Mucosa of descending colon (tissue), 3 donors: Measurements from ENCODE around the gene ATXN3L. TPM values are rescaled to one million over a fixed set of nuclear protein-coding genes. Genes with fewer than 3 reads are reported as not detected.
"Not testable (repeated sequence)": the region's sequence is repeated elsewhere in the genome, so short reads cannot be mapped to it uniquely, and the experiment has no call there.

Source experiments
- ATAC-seq: fragments of 200-7000 bp; cut with Tn5 transposase; one replicate; pipeline ENCODE4 v1.9.1; 2020; ENCODE audit warnings: mild to moderate bottlenecking, moderate library complexity
- DNase-seq, 3 donors: peaks; one replicate each; pipeline ENCODE4 v3.0.0-alpha.2; 2020
- H3K36me3 ChIP-seq: fragments of 200-600 bp; one replicate; pipeline ENCODE4 v1.8.0; 2021; ENCODE audit warnings: low read depth, mild to moderate bottlenecking
- H3K4me1 ChIP-seq: fragments of 200-600 bp; one replicate; pipeline ENCODE4 v1.8.0; 2021; ENCODE audit warnings: low read depth, mild to moderate bottlenecking
- H3K4me3 ChIP-seq: fragments of 200-600 bp; one replicate; pipeline ENCODE4 v1.8.0; 2021; ENCODE audit warnings: mild to moderate bottlenecking
- H3K9me3 ChIP-seq: fragments of 200-600 bp; one replicate; pipeline ENCODE4 v1.8.0; 2021; ENCODE audit warnings: mild to moderate bottlenecking
- intact Hi-C, 2 donors: fragments of 100-400 bp; cut with DNase I in 1 of 2; cut with micrococcal nuclease in 1 of 2; formaldehyde crosslinking; loops; one replicate each; pipeline versions ENCODE4 v1.11.0 to v1.11.1; 2022; cut with DNase I, micrococcal nuclease
- total RNA-seq, 3 donors: library from RNA; stranded (reverse); fragmentation: NEBNext Ultra II Directional in 2 of 3; extraction: Animal tissue kit (Norgen Biotek cat#: 25700) in 2 of 3; gene quantifications; one replicate each; pipeline versions ENCODE4 v1.2.1 to v1.2.4, GENCODE V29; 2021 to 2023
- TF ChIP-seq, protein P1 (sequence below): fragments of 200-600 bp; IDR thresholded peaks from one replicate; pipeline ENCODE4 v1.8.0; 2022; ENCODE audit warnings: antibody characterized with exemption, mild to moderate bottlenecking
- donor health status: DM: no; HTN: no; CAD: no; lungs with moderate emphysema.
- donor health status: DM: no; HTN: no; CAD: no.
- donor health status: DM: no; HTN: yes; CAD: no.

Gene ATXN3L
- total RNA-seq, 3 donors from 2014 or later, result not detected

DNA sequence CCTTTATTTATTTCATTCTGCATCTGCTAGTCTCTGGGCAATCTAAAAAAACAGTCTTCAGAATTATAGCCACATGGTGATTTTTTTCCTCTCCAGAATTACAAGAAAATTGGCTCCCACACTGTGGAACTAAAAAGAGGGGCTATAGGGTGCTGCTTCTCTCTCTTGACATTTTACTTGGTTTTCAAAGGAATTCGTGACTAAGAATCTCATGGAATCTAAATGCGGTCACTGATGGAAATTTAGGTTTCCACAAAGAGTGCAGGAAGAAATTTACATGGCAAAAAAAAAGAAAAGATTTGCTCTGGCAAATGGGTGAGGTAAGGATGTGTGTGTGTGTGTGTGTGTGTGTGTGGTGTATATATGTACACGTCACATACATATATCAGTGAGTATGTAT lies 10.2 kb downstream of the ATXN3L start:
- intact Hi-C loops, result no loop called here
- Histone ChIP-seq H3K9me3 (no peaks in the 10 kb centered on the region), H3K4me1 (no peaks in the 10 kb centered on the region), H3K4me3 (no peak overlapping the region), H3K36me3 (no peaks in the 10 kb centered on the region)
- no peak for DNase-seq
- no peak for ATAC-seq
- TF ChIP-seq, protein P1, sequence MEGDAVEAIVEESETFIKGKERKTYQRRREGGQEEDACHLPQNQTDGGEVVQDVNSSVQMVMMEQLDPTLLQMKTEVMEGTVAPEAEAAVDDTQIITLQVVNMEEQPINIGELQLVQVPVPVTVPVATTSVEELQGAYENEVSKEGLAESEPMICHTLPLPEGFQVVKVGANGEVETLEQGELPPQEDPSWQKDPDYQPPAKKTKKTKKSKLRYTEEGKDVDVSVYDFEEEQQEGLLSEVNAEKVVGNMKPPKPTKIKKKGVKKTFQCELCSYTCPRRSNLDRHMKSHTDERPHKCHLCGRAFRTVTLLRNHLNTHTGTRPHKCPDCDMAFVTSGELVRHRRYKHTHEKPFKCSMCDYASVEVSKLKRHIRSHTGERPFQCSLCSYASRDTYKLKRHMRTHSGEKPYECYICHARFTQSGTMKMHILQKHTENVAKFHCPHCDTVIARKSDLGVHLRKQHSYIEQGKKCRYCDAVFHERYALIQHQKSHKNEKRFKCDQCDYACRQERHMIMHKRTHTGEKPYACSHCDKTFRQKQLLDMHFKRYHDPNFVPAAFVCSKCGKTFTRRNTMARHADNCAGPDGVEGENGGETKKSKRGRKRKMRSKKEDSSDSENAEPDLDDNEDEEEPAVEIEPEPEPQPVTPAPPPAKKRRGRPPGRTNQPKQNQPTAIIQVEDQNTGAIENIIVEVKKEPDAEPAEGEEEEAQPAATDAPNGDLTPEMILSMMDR, result no peak

DNA sequence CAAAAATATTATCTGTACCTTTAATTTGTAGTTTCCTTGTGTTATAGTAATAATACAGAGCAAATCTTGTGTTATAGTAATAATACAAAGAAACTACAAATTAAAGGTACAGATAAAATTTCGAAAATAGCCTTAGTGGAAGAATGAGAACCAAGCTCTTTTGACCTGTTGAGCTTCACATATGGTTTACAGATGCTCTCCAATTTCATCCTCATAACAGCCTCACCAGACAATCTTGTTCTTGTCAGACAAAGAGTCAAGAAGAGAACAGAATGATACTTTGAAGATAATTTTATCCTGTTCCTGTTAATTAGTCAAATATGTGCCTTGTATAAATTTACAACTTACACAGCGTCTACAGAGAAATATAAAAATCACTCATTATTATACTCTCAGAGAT lies 12.8 kb downstream of the ATXN3L start:
- Histone ChIP-seq H3K4me1 (no peaks in the 10 kb centered on the region), H3K4me3 (no peak overlapping the region), H3K36me3 (no peaks in the 10 kb centered on the region), H3K9me3 (no peaks in the 10 kb centered on the region)
- intact Hi-C loops, result no loop called here
- ATAC-seq, result no peak
- TF ChIP-seq, protein P1, result no peak
- no peak for DNase-seq

DNA sequence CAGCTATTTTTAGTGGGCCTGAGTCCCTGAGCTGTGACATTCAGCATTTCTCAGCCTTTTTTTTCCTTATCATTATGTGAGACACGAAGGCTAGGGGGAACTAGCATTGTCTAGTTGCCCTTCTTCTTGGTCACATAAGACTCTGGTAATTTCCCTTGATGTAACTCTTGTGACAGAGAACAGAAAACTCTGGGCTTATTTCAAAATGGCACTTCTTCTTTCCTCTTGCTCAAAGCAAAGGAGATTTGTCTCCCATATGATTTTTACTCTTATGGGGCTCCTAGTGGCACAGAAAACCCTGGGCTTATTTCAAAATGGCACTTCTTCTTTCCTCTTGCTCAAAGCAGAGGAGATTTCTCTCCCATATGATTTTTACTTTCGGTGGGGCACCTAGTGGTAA lies 14.7 kb downstream of the ATXN3L start:
- ATAC-seq (no peak), DNase-seq (no peak)
- Histone ChIP-seq H3K4me1 (no peaks in the 10 kb centered on the region), H3K4me3 (no peak overlapping the region), H3K9me3 (no peaks in the 10 kb centered on the region), H3K36me3 (no peaks in the 10 kb centered on the region)
- intact Hi-C loops, result no loop called here
- TF ChIP-seq, protein P1, result no peak

DNA sequence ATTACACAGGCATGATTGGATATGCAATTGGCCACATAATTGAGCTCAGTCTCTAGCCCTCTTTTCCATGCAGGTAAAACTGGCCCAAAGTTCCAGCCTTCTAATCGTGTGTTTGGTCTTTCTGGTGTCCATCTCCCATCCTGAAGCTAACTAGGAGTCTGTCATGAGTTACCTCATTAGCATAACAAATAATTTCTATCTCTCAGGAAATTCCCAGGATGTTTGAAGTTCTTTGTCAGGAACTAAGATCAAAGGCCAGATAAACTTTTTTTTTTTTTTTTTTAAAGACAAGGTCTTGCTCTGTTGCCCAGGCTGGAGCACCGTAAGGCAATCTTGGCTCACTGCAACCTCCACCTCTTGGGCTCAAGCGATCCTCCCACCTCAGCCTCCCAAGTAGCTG lies 15.8 kb downstream of the ATXN3L start:
- intact Hi-C loops, result no loop called here
- Histone ChIP-seq H3K4me3 (no peak overlapping the region), H3K4me1 (no peaks in the 10 kb centered on the region), H3K9me3 (no peaks in the 10 kb centered on the region), H3K36me3 (no peaks in the 10 kb centered on the region)
- ATAC-seq (no peak), DNase-seq (no peak)
- TF ChIP-seq, protein P1, result no peak

DNA sequence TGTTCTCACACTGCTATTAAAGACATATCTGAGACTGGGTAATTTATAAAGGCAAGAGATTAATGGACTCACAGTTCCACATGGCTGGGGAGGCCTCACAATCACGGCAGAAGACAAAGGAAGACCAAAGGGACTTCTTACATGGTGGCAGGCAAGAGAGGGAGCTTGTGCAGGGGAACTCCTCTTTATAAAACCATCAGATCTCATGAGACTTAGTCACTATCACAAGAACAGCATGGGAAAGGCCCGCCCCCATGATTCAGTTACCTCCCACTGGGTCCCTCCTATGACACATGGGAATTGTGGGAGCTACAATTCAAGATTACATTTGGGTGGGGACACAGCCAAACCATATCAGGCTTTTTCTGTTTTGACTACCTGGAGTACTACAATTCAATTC lies 16.6 kb downstream of the ATXN3L start:
- H3K4me1 ChIP-seq, H3K36me3 ChIP-seq, ATAC-seq, H3K9me3 ChIP-seq, H3K4me3 ChIP-seq, intact Hi-C loops, DNase-seq: not testable (repeated sequence)

DNA sequence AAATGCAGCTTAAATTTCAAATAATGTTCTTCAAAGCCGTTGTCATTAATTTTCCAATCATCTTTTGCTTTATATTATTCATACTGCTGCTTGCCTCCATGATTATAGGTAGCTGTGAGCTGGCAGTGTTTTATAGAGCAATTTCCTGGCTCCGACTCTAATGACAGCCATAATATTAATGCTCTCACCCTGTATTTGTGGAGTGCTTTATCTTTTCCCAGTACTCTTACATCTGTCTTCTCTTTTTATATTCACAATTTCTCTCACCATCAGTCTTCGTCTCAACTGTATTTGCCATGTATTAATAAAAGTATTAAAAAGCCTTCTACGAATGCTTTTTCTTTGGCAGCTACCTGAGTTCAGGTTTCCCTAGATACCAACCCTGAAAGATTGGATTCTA lies 21.0 kb downstream of the ATXN3L start:
- DNase-seq, result no peak
- H3K36me3 ChIP-seq, result no peaks in the 10 kb centered on the region

More for the DNA sequence above, 21.0 kb downstream of the ATXN3L start:
- no peak for ATAC-seq
- TF ChIP-seq, protein P1, result no peak
- intact Hi-C loops, result no loop called here
- Histone ChIP-seq H3K4me3 (no peak overlapping the region), H3K4me1 (no peaks in the 10 kb centered on the region), H3K9me3 (no peaks in the 10 kb centered on the region)
